HTR-8/SVneo (cell line): ENCODE measurements around the gene STMN3.
"Not testable (repeated sequence)": the region's sequence is repeated elsewhere in the genome, so short reads cannot be mapped to it uniquely, and the experiment has no call there.

ENCODE experiments used
- DNase-seq: peaks from one replicate; pipeline ENCODE4 v3.0.0; 2011; ENCODE audit warnings: low spot score, mixed read lengths; ENCODE audit not compliant: insufficient read length
- FAIRE-seq: peaks from 2 replicates; lab custom pipeline; 2011; peaks lifted over from hg19 to GRCh38; lab: Jason Lieb, UNC

The STMN3 gene

DNA sequence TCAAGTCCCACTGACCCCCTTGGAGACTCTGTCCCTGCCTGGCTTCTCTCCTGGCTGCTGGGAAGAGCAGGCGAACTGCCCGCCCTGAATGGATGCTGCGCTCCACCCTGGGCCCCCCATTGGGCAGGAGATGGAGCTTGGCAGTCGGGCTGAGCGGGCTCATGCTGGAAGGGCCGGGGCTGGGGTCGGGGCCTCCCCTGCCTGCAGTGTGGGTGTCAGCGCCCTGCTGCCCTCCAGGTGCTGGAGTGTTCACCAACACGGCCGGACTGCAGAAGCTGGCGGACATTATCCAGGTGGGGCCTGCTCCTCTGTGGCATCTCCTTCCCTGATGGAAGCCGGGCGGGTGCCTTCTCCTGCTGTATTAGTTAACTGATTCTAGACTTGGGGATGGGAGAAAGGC is 27.2 kb upstream of the STMN3 start:
- FAIRE-seq (peak; percentile 16), DNase-seq (no peak)

- DNase-seq (no peak), FAIRE-seq (no peak)
Measured at GRCh38 chr20:63679799-63680305, 26.6 kb upstream of the STMN3 start.

GRCh38 chr20:63678667-63679465 is 25.6 kb upstream of the STMN3 start:
- no peak for DNase-seq
- FAIRE-seq = peak; percentile 99

DNA sequence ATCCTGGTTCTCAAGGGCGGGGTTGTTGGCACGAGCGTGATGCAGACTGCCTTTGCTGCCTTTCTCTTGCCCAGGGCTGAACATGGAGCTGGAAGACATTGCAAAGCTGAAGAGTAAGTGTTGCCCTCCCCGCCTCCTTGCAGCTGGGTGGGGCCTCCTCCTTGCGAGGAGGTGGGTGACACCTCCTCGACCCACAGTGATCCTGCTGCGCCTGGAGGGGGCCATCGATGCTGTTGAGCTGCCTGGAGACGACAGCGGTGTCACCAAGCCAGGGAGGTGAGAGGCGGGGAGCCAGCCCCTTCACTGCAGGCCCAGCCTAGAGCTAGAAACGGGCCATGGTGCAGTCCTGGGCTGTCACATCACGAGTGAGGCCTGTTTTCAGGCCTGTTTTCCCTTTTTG is 24.8 kb upstream of the STMN3 start:
- no peak for FAIRE-seq

DNA sequence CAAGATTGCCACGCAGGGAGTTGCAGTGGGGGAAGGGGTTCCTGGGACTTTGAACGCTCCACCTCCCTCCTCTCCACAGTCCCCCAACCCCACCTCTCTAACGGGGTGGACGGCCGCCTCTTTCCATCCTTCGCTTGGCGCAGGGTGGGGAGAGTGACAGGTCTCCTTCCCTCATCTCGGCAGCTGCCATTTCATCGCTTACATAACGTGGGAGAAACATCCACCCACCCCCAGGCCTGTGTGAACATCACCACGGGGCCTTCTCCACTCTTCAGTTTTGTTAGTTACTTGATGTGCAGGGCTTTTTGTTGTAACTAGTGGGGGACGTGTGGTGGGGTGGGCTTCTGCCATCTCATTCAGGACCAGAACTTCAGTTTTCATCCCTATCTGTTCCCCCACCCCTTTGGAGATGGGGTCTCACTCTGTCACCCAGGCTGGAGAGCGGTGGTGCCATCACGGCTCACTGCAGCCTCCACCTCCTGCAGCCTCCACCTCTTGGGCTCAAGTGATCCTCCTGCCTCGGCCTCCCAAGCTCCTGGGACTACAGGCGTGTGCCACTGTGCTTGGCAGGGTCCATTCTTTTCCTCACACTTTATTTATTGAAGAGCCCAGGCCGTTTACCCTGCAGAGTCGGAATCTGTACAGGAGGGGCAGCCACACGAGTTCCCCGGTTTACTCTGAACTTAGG is 22.6 kb upstream of the STMN3 start:
- DNase-seq (no peak), FAIRE-seq (no peak)

More for the DNA sequence above, 24.8 kb upstream of the STMN3 start:
- no peak for DNase-seq

- no peak for DNase-seq
- FAIRE-seq = peak; percentile 78
Measured at GRCh38 chr20:63673951-63674350, 20.7 kb upstream of the STMN3 start.

- FAIRE-seq = peak; percentile 59
- no peak for DNase-seq
Measured at GRCh38 chr20:63672666-63673065, 19.4 kb upstream of the STMN3 start.

DNA sequence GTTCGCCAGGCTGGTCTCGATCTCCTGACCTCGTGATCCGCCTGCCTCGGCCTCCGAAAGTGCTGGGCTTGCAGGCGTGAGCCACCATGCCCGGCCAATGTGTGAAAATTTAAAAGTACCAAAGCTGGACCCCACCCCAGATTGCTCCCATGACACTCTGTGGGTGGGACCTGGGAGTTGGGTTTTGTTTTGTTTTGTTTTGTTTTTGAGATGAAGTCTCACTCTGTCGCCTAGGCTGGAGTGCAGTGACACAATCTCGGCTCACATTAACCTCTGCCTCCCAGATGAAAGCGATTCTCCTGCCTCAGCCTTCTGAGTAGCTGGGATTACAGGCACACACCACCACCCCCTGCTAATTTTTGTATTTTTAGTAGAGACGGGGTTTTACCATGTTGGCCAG is 18.5 kb upstream of the STMN3 start:
- not testable (repeated sequence) for FAIRE-seq

GRCh38 chr20:63668351-63668750 is 15.1 kb upstream of the STMN3 start:
- DNase-seq (no peak), FAIRE-seq (no peak)

More for the DNA sequence above, 18.5 kb upstream of the STMN3 start:
- DNase-seq = not testable (repeated sequence)

- DNase-seq (no peak), FAIRE-seq (no peak)
Measured at GRCh38 chr20:63667858-63668257, 14.6 kb upstream of the STMN3 start.

- no peak for FAIRE-seq
- no peak for DNase-seq
Measured at GRCh38 chr20:63665708-63666107, 12.5 kb upstream of the STMN3 start.

DNA sequence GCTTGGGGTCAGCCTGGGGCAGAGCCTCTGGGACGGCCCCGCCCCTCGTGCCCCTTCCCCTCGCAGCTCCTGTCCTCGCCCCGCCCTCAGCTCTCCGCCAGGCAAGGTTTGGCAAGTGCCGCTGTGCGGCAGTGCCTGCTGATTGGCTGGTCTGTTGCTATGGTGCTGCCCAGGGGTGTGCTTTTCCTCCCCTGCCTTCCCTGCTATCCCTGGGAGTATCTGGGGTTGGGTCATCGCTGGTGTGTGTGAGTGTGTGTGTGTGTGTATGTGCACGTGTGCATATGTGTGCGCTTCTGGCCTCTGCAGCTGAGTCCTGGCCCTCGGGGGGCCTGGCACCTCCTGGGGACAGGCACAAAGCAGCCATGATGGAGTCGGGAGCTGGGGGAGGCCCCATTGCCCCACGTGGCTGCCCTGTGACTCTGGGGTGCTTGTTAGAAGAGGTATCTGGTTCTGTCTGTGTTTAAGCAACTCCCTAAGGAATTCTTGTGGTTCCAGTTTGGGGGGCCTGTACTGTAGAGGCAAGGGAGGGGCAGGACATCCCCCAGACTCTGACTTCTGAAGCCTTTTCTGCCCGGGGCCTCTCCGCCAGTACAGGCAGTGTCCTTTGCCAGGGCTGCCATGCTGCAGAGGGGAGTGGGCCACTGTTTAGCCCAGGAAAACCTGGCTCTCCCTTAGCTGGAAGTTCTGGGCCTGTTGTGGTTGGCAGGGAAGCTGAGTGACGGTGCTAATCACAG is 11.8 kb upstream of the STMN3 start:
- peak; percentile 44 for FAIRE-seq
- no peak for DNase-seq

- DNase-seq (no peak), FAIRE-seq (no peak)
Measured at GRCh38 chr20:63664143-63664851, 11.1 kb upstream of the STMN3 start.

- DNase-seq = no peak
- FAIRE-seq = no peak
Measured at GRCh38 chr20:63663332-63664066, 10.3 kb upstream of the STMN3 start.

DNA sequence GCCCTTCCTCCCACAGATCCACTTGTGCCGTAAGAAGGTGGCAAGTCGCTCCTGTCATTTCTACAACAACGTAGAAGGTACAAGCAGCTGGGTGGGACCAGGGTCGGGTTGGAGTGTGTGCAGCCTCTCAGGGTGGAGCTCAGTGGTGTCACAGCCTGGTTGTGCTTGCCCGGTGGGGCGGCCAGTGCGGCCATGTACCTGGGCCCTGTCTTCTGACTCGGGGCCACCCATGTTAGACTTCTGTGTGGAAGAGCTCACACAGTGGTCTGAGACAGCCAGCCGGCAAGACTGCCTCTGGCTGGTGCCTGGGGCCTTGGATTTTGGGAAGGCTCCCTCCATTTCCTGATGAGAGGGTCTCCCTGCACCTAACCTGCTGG is 9.6 kb upstream of the STMN3 start:
- FAIRE-seq (no peak), DNase-seq (no peak)

DNA sequence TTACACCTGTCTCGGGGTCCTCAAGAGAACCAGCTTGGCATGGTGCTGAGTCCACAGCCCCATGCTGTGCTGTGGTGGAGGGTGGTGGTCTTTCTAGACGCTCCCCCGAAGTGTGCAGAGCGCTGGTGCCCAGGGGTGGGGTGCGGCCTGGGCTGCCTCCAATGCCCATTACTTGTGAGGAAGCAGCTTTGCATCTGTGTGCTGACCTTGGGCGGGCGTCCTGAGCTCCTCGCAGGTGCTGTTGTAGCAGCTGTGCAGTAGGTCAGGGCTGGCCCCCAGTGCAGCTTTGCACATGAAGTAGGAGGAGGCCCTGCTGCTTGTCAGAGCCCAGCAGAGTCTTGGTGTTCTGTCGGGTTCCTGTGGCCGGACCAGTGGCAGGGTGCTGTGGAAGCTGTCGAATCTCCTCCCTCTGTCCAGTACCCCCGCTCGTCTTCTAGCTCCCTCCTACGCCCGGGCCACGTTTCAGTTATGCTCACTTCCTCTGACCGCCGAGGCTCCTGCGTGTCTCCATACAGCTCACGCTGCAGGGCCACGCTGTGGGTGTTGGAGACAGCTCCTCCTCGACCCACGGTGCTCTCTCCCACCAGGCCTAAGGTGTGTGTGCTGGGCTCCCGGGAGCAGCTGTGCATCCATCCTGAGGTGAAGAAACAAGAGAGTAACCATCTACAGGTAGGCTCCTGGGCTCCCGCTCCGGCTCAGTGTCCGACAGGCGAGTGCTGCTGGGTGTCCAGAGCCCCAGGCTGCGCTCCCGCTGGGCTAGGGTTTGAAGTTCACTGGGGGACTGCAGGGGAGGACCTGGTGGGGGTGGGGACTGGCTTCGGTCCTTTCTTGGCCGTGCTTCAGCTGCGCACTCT is 9.0 kb upstream of the STMN3 start:
- no peak for FAIRE-seq
- DNase-seq = no peak

GRCh38 chr20:63661108-63661507 is 7.9 kb upstream of the STMN3 start:
- no peak for DNase-seq
- FAIRE-seq = no peak

DNA sequence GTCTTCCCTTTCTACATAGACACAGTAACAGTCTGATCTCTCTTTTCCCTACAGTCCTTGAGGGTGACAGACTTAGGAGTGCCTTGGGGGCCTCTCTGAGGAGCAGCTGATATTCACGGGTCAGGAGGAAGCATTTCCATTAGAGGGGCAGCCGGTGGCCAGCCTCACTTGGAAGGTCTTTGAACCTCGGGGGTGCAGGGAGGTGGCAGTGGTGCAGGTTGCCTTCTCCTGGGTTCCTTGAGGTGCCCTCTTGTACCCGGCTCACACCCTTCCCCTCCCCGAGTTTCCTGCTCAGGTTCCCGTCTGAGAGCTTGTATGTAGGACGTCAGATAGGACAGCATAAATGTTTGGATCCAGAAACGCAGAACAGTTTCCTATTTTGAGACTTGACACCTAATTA is 7.4 kb upstream of the STMN3 start:
- no peak for FAIRE-seq
- no peak for DNase-seq

DNA sequence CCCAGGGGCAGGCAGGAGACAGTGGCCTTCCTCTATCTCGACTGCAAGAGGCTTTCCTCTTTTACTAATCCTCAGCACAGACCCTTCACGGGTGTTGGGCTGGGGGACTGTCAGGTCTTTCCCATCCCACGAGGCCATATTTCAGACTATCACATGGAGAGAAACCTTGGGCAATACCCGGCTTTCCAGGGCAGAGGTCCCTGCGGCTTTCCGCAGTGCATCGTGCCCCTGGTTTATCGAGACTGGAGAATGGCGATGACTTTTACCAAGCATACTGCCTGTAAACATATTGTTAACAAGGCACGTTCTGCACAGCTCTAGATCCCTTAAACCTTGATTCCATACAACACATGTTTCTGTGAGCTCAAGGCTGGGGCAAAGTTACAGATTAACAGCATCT is 7.0 kb upstream of the STMN3 start:
- not testable (repeated sequence) for DNase-seq, FAIRE-seq
